Lung microvascular endothelial cell (primary cell): ENCODE measurements around the gene ITPK1. TPM values are rescaled to one million over a fixed set of nuclear protein-coding genes. Genes with fewer than 3 reads are reported as not detected.

Experiments
- DNase-seq, 2 donors: peaks; one replicate each; pipeline versions ENCODE4 v3.0.0 to v3.0.0-alpha.2; 2010; ENCODE audit warnings: low read depth in 2 of 2
- total RNA-seq: library from RNA; depleted of rRNA; stranded (reverse); fragments of >200 nt; gene quantifications from 2 replicates; pipeline ENCODE4 v1.2.1, GENCODE V29; 2014

Gene ITPK1
- total RNA-seq, 1 donor from 2014 or later, result 15.7 TPM

DNA sequence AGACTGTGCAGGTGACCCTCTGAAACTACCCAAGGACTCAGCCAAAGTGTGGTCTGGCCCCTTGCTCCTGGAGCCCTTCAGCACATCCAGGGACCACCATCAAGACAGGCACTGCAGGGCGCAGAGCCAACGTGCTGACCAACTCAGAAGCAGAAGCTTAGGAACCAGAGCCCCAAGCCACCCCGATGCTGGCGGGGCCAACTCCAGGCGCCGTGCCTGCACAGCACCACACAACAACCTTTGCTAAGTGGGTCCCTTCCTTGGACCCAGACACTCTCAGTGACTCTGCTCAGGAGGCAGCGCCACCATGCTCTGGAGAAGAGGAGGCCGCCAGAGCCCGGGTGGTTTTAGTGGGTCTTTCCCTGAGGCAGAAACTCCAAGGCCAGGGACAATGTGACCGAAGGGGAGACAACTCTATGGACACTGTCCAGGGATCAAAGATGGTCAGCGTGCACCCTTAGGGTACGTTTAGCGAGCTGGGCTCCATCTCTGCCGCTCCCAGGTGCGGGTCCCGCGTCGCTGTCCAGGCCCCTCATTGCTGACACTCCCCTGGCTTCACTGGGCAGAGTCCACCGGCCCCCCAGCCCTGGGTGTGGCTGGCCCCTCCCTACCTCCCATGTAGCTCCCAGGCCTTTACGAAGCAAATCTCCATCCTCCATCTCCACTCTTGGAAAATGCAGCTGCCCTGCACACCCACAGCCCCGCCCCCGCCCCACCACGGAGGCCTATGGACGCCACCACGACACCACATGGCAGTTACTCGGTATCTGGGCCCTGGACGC is 176.6 kb downstream of the ITPK1 start:
- DNase-seq, result no peak

DNA sequence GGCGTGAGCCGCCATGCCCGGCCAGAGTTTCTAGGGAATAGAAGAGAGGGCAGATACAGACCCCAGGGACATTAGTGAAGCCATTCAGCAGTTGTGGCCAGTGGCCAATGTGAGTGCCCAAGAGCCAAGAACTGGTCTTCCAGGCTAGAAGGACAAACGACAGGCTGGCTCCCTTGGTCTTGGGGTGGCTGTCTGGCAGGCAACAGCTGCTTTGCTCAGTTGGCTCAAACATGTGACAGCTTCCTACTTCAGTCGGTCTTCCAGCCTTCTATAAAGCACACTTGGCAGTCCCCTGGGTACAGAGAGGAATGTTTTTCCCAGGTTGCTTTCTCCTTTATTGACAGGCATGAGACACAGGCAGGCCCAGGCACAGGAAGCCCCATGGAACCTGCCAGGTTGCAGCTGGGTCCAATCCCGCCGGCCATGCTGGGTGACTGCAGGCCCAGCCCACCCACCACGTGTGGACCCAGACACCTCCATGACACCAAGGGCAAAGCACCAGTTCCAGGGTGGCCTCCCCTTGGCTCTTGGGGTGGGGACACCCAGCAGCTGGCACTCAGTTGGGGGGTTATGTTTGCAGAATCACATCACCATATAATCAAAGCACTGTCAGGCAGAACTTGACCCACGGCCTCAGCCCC is 177.4 kb downstream of the ITPK1 start:
- no peak for DNase-seq

DNA sequence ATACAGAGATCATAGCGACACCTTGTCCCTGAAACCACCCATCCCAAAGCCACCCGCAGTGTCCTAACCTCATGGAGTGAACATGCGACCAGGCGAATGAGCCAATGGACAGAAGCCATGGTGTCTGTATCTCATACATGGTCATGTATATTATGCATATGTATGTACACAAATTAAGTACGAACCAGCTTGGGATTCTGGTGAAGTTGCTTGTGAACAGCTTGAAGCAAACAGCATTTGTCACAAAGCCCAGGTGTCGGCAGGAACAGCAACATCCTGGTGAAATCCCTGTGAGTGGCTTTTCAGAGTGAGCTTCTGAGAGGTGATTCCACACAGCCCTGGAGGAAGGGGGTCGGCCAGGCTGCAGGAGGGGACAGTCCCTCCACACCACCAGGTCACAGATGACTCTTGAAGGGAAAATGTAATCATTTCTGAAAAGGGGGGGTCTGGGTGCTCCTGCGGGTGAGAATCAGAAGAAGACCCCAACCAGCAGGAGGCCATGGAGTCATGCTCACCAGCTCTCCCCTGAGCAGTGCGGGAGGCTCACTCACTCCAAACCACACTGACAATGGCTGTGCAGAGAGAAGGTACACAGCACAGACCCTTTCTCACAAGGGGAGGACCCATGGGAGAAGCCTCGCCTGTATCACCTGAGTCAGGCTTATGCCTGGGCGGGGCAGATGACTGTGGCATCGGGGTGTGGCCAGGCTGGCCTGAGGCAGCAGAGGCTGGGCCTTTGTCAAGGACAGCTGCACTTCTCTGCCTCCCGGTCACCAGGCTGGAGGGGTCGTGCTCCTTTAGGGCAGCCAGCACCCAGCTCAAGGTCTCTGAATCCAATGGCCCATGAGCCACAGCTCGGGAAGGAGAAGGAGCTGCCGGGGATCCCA is 178.4 kb downstream of the ITPK1 start:
- no peak for DNase-seq

DNA sequence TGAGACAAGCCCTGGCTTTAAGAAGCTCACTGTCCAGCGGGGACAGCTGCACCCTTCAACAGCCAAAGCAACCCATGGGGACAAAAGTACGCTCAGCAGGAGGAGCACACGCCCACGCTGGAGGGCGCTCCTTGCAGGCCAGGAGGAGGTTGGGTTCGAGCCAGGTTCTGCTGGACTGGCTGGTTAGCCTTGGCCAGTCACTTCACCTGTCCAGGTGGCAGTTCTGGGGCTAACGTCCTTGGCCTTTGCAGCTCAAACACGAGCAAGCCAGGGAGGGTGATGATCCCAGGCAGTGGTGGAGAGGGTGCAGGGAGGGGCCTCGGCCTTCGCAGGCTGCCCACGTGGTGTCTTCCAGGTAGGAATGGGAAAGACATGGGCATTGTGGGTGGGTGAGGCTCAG is 179.6 kb downstream of the ITPK1 start:
- DNase-seq, result no peak

DNA sequence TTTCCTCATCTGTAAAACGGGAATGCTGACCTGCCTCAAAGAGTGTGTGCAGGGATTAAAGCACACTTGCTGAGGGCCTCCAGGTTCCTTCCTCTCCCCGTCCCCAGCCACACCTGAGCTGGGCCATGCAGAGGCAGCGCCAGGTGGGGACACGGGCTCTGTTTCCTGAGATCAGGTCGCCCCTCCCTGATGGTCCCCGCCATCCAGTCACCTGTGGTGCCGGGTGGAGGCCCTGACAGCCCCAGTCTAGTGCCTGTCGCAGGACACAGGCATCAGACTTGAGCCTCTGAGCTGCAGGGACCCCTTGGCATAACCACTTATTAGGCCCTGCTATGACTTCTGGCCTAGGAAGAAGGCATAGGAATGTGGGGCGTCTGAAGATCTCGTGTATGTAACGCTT is 180.3 kb downstream of the ITPK1 start:
- DNase-seq, result no peak

DNA sequence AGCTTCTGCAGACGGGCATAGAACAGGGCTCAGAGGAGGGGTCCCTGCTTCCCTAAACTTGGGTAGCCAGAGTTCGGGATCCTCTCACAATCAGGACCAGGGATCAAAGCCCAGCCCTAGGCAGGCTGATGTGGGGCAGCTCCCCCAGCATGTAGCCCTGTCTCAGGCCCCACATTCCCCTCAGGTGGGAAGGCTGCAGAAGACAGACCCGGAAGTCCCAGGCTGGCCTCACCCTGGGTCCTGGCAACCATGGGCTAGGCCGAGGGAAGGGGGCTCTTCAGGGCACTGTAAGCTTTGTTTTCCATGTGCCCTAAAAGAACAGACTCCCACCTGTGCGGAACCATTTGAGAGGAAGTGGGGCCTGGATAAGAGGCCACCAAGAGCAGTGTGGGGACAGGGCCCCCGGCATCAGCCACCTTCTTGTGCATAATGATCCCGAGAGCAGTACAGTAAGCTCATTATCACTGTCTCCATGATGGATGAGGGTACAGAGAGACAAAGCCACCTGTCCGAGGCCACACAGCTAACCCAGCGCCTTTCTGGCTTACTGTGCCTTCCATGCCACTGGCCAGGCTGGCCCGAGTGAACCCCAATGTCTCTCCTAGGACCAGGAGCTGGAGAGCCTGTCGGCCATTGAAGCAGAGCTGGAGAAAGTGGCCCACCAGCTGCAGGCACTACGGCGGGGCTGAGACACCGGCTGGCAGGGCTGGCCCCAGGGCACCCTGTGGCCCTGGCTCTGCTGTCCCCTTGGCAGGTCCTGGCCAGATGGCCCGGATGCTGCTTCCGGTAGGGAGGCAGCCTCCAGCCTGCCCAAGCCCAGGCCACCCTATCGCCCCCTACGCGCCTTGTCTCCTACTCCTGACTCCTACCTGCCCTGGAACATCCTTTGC is 181.3 kb downstream of the ITPK1 start:
- DNase-seq, result no peak

DNA sequence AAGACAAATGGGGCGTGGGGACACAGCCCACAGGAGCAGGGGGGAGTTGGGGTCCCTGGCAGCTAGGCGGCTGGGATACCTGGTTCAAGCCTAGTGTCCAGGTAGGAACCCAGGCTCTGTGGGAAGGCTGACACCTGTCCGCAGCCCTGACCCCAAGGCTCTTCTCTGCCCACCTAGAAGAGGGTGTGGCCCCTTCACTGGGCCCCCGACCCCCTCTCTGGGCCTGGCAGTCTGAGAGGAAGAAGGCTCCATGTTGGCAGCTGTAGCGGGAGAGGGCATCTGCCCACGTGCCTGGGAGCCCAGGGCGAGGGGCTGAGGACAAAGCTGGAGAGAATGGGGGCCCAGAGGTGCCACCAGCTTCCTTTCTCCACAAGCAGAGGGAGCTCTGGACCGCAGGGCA is 182.2 kb downstream of the ITPK1 start:
- no peak for DNase-seq

DNA sequence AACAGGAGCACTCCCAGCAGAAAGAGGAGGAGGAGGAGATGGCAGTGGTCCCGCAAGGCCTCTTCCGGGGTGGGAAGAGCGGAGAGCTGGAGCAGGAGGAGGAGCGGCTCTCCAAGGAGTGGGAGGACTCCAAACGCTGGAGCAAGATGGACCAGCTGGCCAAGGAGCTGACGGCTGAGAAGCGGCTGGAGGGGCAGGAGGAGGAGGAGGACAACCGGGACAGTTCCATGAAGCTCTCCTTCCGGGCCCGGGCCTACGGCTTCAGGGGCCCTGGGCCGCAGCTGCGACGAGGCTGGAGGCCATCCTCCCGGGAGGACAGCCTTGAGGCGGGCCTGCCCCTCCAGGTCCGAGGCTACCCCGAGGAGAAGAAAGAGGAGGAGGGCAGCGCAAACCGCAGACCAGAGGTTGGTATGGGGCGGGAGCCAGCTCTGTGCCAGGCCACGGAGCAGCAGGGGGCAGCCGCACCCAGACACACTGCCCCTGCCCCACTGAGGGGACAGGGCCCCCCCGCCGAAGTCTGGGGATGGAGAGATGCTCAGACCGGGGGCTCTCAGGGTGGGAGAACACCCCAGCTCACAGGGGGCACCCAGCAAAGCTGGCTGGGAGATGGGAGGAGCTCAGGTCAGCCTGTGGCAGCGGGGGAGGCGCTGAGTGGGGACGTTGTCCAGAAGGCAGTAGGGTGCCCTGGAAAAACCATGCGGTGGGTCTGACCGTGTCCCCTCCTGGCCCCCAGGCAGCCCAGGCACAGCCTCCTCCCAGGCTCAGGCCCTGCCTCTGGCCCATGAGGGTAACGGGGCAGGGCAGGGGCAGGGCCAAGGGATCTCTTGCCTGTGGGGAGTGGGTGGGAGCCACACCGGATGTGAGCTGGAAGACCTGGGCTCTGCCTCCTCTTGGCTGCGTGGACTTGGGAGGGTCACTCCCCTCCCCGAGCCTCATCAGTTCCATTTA is 183.0 kb downstream of the ITPK1 start:
- DNase-seq, result no peak

DNA sequence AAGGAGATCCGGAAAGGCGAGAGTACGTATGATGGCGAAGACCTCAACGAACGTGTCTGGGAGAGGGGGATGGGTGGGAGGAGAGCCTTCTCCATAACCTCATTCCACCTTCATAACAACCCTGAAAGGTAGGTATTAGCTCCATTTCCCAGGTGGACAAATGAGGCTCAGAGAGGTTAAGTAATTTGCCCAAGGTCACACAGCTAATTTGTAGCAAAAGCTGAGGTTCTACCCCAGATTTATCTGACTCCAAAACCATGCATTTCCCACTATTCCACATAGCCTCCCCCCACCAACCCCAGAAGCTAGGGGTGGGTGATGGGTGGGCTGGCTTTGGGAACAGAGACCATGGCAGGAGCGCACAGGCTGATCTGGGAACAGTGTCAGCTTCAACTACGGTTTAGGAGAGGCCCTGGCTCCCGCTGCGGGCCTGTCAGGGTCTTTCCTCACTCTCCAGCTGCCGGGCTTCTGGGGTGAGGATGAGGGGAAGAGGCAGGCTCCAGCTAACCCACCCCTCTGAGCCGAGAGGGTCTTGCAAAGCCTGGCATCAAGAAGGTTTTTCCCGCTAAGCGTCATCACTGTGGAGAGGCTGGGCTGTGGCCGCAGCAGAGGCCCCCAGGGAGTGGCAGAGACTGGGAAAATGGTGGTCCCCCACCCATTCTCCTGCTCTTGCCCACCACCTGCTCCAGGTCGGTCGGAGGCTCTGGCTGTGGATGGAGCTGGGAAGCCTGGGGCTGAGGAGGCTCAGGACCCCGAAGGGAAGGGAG is 183.9 kb downstream of the ITPK1 start:
- DNase-seq, result no peak

DNA sequence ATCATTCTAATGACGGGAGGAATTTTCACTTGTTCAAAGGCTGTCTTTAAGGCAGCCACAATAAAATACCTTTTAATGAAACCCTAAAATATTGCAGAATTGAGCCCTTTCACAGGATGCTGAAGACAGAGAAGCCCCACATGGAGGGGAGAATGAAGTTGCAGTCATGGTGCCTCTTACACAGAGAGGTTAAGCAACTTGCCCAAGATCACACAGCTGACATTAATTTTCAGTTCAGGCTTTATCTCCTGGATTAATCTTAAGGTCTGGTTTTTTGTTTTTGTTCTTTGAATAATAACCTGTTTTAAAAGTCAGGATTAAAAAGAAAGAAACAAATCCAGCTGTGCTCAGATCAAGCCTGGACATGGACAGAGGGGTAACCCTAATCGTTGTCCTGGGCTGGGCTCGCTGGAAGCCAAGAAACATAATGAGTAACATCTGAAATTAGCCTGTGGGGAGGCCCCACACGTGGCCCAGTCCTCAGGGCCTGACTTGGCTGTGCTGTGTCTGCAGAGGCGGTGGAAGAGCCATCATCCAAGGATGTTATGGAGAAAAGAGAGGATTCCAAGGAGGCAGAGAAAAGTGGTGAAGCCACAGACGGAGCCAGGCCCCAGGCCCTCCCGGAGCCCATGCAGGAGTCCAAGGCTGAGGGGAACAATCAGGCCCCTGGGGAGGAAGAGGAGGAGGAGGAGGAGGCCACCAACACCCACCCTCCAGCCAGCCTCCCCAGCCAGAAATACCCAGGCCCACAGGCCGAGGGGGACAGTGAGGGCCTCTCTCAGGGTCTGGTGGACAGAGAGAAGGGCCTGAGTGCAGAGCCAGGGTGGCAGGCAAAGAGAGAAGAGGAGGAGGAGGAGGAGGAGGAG is 184.8 kb downstream of the ITPK1 start:
- no peak for DNase-seq

DNA sequence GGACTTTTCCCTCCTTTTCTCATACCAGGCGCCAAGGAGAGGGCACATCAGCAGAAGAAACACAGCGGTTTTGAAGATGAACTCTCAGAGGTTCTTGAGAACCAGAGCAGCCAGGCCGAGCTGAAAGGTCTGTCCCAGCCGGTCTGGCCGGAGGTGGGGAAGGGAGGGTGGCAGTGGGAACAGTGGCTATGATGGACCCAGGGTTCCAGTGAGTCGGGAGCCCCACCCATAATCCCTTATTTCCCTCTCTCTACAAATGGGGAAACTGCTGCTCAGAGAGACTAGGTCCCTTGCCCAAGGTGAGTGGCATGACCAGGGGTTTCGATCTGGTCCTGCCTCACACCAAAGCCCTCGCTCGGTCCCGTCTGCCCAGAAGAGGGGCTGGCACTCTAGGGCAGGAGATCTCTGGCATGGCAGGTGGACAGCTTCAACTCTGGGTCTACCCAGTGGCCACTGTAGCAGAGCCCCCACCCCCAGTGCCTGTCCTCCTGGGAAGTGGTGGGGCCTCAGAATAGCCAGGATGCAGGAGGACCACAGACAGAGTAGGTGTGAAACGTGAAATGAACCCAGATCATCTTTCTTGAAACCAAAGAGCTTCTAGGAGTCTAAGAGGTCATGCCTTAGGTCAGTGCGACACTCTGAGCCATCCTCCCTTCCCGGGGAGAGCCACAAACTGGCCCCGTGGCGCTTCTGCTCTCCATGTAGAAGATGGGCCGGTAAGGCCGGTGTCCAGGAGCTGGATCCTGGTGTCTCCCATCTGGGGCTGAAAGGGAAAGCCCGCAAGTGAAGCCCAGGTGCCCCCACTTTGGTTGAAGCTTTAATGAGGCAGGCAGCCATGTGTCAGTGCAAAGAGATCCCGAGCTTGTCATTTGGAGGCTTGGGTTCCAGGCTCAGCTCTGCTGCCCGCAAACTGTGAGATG is 185.8 kb downstream of the ITPK1 start:
- DNase-seq, result no peak

DNA sequence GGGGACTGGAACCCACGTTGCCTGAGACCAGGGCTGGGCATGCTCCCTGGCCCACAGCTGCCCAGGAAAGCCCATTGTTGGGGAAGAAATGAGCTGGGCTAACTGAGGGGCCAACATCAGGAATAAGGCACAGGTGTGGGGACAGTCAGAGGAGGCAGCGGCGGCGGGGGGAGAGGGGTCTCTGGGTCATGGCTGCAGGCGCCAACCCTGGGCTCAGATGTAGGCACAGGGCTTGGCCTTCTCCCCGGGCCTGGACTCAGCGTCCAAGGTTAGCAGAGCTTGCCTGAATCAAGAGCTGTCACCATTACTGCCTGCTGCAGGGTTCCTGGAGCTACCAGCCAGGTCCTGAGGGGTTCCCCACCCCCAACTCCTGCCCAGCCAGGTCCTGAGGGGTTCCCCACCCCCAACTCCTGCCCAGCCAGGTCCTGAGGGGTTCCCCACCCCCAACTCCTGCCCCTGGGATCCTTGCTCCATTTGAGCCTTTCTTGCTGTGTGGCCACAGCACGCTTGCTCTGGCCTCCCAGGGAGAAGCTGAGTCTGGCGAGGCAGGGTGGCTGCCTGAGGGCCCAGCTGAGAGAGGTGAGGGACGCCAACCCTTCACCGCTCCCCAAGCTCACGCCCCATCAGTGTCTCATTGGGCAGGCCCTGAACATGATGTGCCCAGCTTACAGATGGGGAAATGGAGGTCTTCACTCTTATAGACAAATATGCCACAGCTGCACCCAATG is 186.6 kb downstream of the ITPK1 start:
- DNase-seq, result no peak

DNA sequence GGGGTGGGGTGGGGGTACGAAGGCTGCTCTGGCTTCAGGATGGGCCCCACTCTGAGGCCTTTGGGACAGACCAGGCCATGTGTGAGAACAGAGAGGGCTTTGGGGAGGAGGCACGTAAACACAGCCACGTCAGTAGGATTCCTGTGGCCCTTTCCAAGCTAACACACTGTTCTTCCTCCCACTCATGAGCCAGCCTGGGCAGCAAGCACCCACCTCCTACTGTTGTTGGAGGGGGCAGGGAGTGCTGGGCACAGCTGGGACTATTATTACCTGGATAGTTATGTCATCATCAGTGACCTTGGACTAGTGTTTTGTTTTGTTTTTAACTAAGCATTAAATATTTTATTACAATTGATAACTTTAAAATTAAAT is 187.5 kb downstream of the ITPK1 start:
- DNase-seq, result no peak

DNA sequence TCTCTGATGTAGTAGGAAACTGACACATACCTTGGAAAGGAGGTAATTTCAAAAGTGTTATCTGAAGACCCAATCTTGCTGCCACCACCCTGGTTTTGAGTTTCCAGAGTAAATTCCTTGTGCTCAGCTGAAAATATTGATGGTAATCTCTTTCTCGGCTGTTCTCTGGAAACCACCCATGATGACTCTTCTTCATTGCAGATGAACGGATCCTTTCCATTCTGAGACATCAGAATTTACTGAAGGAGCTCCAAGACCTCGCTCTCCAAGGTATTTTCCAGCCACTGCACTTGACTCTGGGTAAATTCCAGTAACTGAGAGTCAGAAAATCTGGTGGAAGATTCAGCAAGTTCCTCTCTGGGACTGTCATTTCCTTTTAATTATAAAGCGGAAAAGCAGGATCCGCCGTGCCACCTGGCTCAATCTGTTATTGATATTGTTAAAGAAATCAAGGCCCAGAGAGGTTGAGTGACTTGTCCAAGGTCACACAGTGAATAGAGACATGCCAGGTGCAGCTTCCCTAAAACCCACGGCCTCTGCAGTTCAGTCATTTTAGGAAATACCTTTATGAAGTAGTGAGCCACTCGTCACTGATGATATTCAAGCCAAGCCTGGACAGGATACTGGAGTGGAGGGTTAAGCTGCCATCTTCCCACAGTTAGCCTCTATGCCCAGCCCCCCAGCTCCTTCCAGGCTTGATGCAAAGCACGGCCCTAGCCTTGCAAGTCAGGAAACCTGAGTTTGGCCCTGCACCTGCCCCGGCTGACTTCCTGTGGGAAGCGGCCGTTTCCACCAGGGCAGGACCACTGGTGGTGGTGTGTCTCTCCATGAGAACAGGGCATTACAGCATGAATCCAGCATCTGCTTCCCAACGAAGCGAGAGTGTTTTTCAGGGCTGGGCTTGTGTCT is 188.1 kb downstream of the ITPK1 start:
- DNase-seq, result peak; percentile 17 to 49

DNA sequence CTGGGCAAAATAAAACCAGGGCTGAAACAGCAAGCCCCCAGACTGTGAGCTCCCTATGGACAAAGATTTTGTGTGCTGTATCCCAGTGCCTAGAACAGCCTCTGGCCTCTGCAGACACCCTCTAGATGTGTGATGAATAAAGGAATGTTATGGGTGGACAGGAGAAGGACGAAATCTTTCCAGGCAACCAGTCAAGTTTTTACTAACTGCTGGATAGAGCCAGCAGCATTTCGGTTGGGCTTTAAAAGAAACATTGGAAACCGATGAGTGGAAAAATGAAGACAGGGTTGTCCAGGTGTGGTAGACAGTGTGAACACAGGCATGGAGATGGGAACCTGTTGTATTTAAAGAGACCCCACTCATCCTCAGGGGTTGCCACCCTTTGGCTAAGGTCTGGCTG is 188.8 kb downstream of the ITPK1 start:
- DNase-seq, result peak in 1 of 2 donors; percentile 14
